Measurements from ENCODE around the gene POGLUT2.

Gene POGLUT2

DNA sequence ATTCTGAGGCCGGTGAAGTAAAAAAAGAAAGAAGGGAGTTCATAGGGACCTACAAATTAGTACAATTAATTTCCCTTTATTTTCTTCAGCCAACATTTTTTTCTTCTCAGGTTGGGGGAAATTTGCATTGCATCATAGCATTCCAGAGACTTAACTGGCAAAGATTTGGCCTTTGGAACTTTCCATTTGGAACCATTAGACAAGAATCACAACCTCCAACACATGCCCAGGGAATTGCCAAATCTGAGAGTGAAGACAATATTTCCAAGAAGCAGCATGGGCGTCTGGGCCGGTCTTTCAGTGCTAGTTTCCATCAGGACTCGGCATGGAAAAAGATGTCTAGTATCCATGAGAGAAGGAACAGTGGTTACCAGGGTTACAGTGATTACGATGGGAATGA lies 40.7 kb upstream of the POGLUT2 start:
- no peak for TF ChIP-seq CTCF (IDR thresholded peaks at IDR 0.05)
- Mint-ChIP-seq H3K4me3 (no peak overlapping the region), H3K9me3 (no peaks in the 10 kb centered on the region), H3K27ac (no peak overlapping the region), H3K36me3 (ENCODE audit: low read depth) (peaks cover 39% of the 10 kb centered on the region), H3K4me1 (peaks cover 1% of the 10 kb centered on the region), H3K27me3 (ENCODE audit: low read depth, poor library complexity) (no peaks in the 10 kb centered on the region)
- no peak for DNase-seq

DNA sequence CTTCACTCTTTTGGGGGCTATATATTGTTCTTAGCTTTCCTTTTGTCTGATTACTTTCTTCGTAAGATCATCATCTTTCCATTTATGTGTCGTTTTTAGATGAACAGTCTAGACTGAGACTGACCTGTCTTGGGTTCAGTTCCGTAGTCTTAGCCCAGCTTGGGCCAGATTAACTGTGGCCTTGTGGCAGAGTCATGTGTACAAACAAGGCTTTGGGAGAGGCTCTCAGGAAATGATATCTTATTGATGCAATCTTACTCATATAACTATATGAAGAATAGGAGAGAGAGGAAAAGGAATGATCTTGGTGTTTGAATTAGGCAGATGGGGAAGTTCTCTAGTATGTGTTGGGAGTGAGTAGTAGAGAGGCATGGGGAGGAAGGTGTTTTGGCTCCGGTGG lies 40.2 kb upstream of the POGLUT2 start:
- Mint-ChIP-seq H3K9me3 (no peaks in the 10 kb centered on the region), H3K27ac (no peak overlapping the region), H3K4me1 (no peaks in the 10 kb centered on the region)

GRCh38 chr13:102838273-102838672 lies 39.5 kb upstream of the POGLUT2 start:
- H3K27me3 Mint-ChIP-seq (ENCODE audit: low read depth, poor library complexity) = no peaks in the 10 kb centered on the region

More for the DNA sequence above, 40.2 kb upstream of the POGLUT2 start:
- Mint-ChIP-seq H3K36me3 (ENCODE audit: low read depth) (peaks cover 41% of the 10 kb centered on the region), H3K4me3 (no peak overlapping the region), H3K27me3 (ENCODE audit: low read depth, poor library complexity) (no peaks in the 10 kb centered on the region)
- DNase-seq = no peak
- TF ChIP-seq CTCF (IDR thresholded peaks at IDR 0.05) = no peak

DNA sequence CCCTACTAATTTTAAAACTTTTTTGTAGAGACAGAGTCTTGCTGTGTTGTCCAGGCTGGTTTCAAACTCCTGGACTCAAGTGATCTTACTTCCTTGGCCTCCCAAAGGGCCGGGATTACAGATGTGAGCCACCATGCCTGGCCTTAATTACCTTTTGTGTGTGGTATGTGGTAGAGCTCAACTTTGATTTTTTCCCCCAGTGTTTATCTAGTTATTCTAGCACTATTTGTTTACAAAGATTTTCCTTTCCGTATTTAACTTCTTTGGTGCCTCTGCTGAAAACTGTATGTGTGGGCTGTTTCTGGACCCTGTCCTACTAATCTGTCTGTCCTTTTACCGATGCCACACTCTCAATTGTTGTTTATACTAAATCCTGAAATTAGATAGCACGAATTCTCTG lies 37.7 kb upstream of the POGLUT2 start:
- peaks cover 49% of the 10 kb centered on the region for H3K36me3 Mint-ChIP-seq (ENCODE audit: low read depth)
- H3K27ac Mint-ChIP-seq = no peak overlapping the region
- H3K9me3 Mint-ChIP-seq = no peaks in the 10 kb centered on the region
- TF ChIP-seq CTCF (IDR thresholded peaks at IDR 0.05) = no peak
- no peaks in the 10 kb centered on the region for H3K27me3 Mint-ChIP-seq (ENCODE audit: low read depth, poor library complexity)
- no peak overlapping the region for H3K4me3 Mint-ChIP-seq
- H3K4me1 Mint-ChIP-seq = no peaks in the 10 kb centered on the region
- no peak for DNase-seq

More at GRCh38 chr13:102838273-102838672, 39.5 kb upstream of the POGLUT2 start:
- Mint-ChIP-seq H3K36me3 (ENCODE audit: low read depth) (peaks cover 41% of the 10 kb centered on the region), H3K4me1 (no peaks in the 10 kb centered on the region), H3K9me3 (no peaks in the 10 kb centered on the region), H3K4me3 (no peak overlapping the region), H3K27ac (no peak overlapping the region)
- no peak for TF ChIP-seq CTCF (IDR thresholded peaks at IDR 0.05)
- DNase-seq = no peak

DNA sequence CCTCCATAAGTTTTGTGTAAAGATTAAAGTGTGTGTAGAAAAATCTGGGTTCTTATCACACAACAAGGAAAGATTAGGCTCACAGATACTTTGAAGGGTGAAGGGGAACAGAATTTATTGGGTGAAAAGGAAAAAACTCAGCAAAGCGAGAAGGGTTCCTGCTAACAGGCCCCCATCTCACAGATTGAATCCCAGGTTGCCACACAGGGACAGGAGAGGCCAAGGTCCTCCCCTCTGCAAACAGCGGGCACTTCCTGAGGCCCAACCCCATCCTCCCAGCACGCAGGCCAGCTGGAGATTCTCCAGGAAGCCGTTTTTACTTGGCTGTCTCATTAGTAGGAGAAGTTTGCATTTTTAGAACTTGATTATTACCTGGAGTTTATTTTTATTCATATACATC lies 31.9 kb upstream of the POGLUT2 start:
- Mint-ChIP-seq H3K4me1 (no peaks in the 10 kb centered on the region), H3K36me3 (ENCODE audit: low read depth) (peaks cover 31% of the 10 kb centered on the region), H3K9me3 (no peaks in the 10 kb centered on the region), H3K27me3 (ENCODE audit: low read depth, poor library complexity) (no peaks in the 10 kb centered on the region), H3K4me3 (no peak overlapping the region), H3K27ac (no peak overlapping the region)
- DNase-seq = no peak
- TF ChIP-seq CTCF (IDR thresholded peaks at IDR 0.05) = no peak

DNA sequence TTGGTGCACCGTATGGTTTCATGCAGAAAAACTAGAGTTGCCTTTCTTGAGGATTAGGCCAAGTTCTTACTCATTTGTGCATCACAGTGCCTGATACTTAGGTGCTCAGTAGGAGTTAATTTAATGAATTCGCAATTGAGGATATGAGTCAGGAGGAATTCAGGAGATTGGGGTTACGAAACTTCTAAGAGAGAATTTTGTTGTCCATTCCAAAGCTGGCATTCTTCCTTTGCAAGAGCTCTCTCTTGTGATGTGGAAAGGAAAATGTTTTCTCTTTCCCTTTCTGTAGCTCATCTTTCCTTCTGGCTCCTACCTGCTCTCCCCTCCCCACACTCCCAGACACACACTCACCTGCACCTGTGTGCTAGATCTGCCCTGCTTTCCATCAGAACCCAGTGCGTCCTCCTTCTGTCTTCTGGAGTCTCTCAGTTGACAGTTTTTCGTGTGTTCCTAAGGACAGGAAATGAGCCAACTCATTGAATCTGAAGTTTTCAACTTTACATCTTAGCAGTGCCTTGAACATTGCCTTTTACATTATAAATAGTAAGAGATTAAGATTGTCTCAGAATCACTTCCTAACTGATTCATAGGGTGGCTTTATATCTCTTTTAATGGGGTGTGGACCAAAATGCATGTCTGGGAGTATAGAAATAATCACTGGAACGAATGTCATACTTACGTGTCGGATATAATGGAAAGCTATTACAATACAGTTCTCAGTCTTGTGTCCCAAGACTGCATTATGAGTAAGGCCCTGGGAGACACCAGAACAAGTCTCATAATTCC lies 27.3 kb upstream of the POGLUT2 start:
- no peaks in the 10 kb centered on the region for H3K27me3 Mint-ChIP-seq (ENCODE audit: low read depth, poor library complexity)
- peak overlapping the region; percentile 39 for H3K27ac Mint-ChIP-seq
- peaks cover 40% of the 10 kb centered on the region for H3K36me3 Mint-ChIP-seq (ENCODE audit: low read depth)
- no peaks in the 10 kb centered on the region for H3K4me1 Mint-ChIP-seq
- no peak for TF ChIP-seq CTCF (IDR thresholded peaks at IDR 0.05)
- H3K9me3 Mint-ChIP-seq = peaks cover 6% of the 10 kb centered on the region
- no peak for DNase-seq
- H3K4me3 Mint-ChIP-seq = no peak overlapping the region

Measured in nephron progenitor cell (in vitro differentiated cells).